K562 (cell line): ENCODE data around the gene IRF3. TPM values are rescaled to one million over a fixed set of nuclear protein-coding genes. Genes with fewer than 3 reads are reported as not detected.

Experiments used
- ARID1B ChIP-seq: fragments of 450-650 bp; IDR thresholded peaks from 2 replicates; pipeline ENCODE4 v1.6.1; 2016; ENCODE audit warnings: antibody characterized with exemption, mild to moderate bottlenecking, inconsistent platforms
- ATF6 ChIP-seq: sonication (generic); formaldehyde crosslinking; IDR thresholded peaks from 2 replicates; pipeline ENCODE4 v1.4.0; 2020; ENCODE audit warnings: mild to moderate bottlenecking, missing genetic modification reagents
- CBFA2T2 ChIP-seq: fragments of 450-650 bp; conservative IDR thresholded peaks from 2 replicates; pipeline ENCODE4 v1.6.1; 2017; ENCODE audit warnings: mild to moderate bottlenecking
- CBFA2T3 ChIP-seq: fragments of 450-650 bp; IDR thresholded peaks from 2 replicates; pipeline ENCODE4 v1.6.1; 2017
- CBX3 ChIP-seq, 2 experiments: IDR thresholded peaks; 1 replicate in 1 of 2; 2 replicates in 1 of 2; pipeline ENCODE4 v1.6.1; 2012; ENCODE audit warnings: inconsistent platforms in 2 of 2, low read length in 2 of 2, borderline replicate concordance in 1 of 2, control low read depth in 1 of 2
- CREBBP ChIP-seq: IDR thresholded peaks from one replicate; pipeline ENCODE4 v1.6.1; 2012; ENCODE audit warnings: low read depth, mild to moderate bottlenecking, control low read depth, inconsistent platforms, low read length
- EP300 ChIP-seq: IDR thresholded peaks from 2 replicates; pipeline ENCODE4 v1.6.1; 2012; ENCODE audit warnings: low read length, improper control_type of control experiment
- ETV5 ChIP-seq: sonication (generic); formaldehyde crosslinking; IDR thresholded peaks from 2 replicates; pipeline ENCODE4 v1.4.0; 2020; ENCODE audit warnings: low read depth, mild to moderate bottlenecking, missing genetic modification reagents
- GABPA ChIP-seq: fragments of 200-800 bp; sonication (Bioruptor generic); conservative IDR thresholded peaks from 2 replicates; pipeline ENCODE4 v1.6.1; 2016; ENCODE audit warnings: low read depth, missing genetic modification characterization, missing compliant biosample characterization
- HDAC3 ChIP-seq: fragments of 450-650 bp; IDR thresholded peaks from 2 replicates; pipeline ENCODE4 v1.6.1; 2018; ENCODE audit warnings: borderline replicate concordance, mild to moderate bottlenecking, moderate library complexity; ENCODE audit not compliant: partially characterized antibody
- MAFF ChIP-seq: IDR thresholded peaks from 2 replicates; pipeline ENCODE4 v1.6.1; 2012; ENCODE audit warnings: low read length, improper control_type of control experiment
- MAX ChIP-seq: sonication (generic); formaldehyde crosslinking; IDR thresholded peaks from 2 replicates; pipeline ENCODE4 v1.9.0; 2022; ENCODE audit warnings: mild to moderate bottlenecking, missing genetic modification reagents
- MEIS2 ChIP-seq: fragments of 450-650 bp; IDR thresholded peaks from 2 replicates; pipeline ENCODE4 v1.6.1; 2014; ENCODE audit warnings: mild to moderate bottlenecking; ENCODE audit not compliant: partially characterized antibody
- NFIC ChIP-seq: fragments of 450-650 bp; IDR thresholded peaks from 2 replicates; pipeline ENCODE4 v1.6.1; 2017; ENCODE audit warnings: mild to moderate bottlenecking, inconsistent platforms
- NFRKB ChIP-seq: fragments of 450-650 bp; IDR thresholded peaks from 2 replicates; pipeline ENCODE4 v1.6.1; 2016; ENCODE audit warnings: low read depth
- RERE ChIP-seq: sonication (generic); formaldehyde crosslinking; IDR thresholded peaks from 2 replicates; pipeline ENCODE4 v1.8.0; 2023; ENCODE audit warnings: missing genetic modification reagents, mild to moderate bottlenecking, borderline replicate concordance
- YY1 ChIP-seq, 3 experiments: IDR thresholded peaks; 2 replicates each; pipeline ENCODE4 v1.6.1; 2011; ENCODE audit warnings: low read length in 2 of 3, mild to moderate bottlenecking in 2 of 3, moderate library complexity in 2 of 3, borderline replicate concordance in 1 of 3, control low read depth in 1 of 3, low read depth in 1 of 3; ENCODE audit not compliant: insufficient read depth in 3 of 3, insufficient replicate concordance in 2 of 3, control insufficient read depth in 1 of 3, insufficient read length in 1 of 3; ENCODE audit errors: extremely low read depth in 1 of 3
- ZBED1 ChIP-seq: IDR thresholded peaks from 2 replicates; pipeline ENCODE4 v1.6.1; 2014
- ZNF175 ChIP-seq: fragments of 200-800 bp; sonication (Bioruptor generic); IDR thresholded peaks from 2 replicates; pipeline ENCODE4 v1.6.1; 2016; ENCODE audit warnings: low read depth, mild to moderate bottlenecking, missing genetic modification characterization, missing compliant biosample characterization
- ZNF224 ChIP-seq: sonication (generic); formaldehyde crosslinking; IDR thresholded peaks from 2 replicates; pipeline ENCODE4 v1.8.0; 2022; ENCODE audit warnings: mild to moderate bottlenecking, missing genetic modification reagents
- ZNF584 ChIP-seq: fragments of 200-800 bp; sonication (Bioruptor generic); IDR thresholded peaks from 2 replicates; pipeline ENCODE4 v1.6.1; 2016; ENCODE audit warnings: low read depth, mild to moderate bottlenecking, missing genetic modification characterization, missing compliant biosample characterization
- polyA plus RNA-seq, 8 experiments: library from polyadenylated mRNA; depleted of rRNA in 4 of 8; stranded (reverse) in 5 of 8; unstranded in 3 of 8; fragments of >200 nt; fragmentation: Nextera tagmentation in 2 of 8; fragmentation: Illumina TruSeq in 1 of 8; extraction: Ambion mirVana in 2 of 8; extraction: Trizol in 1 of 8; gene quantifications; 2 replicates each; pipeline versions ENCODE4 v1.2.1 to v1.2.3, GENCODE V29; 2011 to 2014; ENCODE audit warnings: inconsistent platforms in 1 of 8, missing spikeins in 1 of 8
- total RNA-seq, 7 experiments: library from RNA; depleted of rRNA in 6 of 7; stranded (reverse); fragments of >200 nt in 6 of 7; fragmentation: Illumina TruSeq in 2 of 7; extraction: Trizol in 2 of 7; gene quantifications; 2 replicates each; pipeline versions ENCODE4 v1.2.1 to v1.2.3, GENCODE V29; 2011 to 2021; ENCODE audit warnings: low replicate concordance in 1 of 7

The IRF3 gene
- total and polyA plus RNA-seq, 9 of the 15 experiments (the other 6 are each of a cell fraction or from before 2014, with no cell fraction given), result 7.5 to 145 (median 65.4) TPM

GRCh38 chr19:49710372-49710951 lies 44.8 kb upstream of the IRF3 start (continued):
- TF ChIP-seq RERE (CRISPR knock-in tag), result no peak
- peak; percentile 8; the same call in 1 of the 2 replicates for TF ChIP-seq EP300
- peak; percentile 43; the same call in 1 of the 2 replicates for TF ChIP-seq ARID1B
- TF ChIP-seq ZNF224 (CRISPR knock-in tag), result no peak
- TF ChIP-seq GABPA (tag), result no peak
- peak; percentile 57; the same call in 1 of the 2 replicates for TF ChIP-seq NFRKB
- TF ChIP-seq HDAC3, result no peak
- TF ChIP-seq CBFA2T2, result peak; percentile 4; the same call in 1 of the 2 replicates
- TF ChIP-seq CBFA2T3, result peak; percentile 34
- no peak for TF ChIP-seq ZBED1
- 0 out of 2 replicates have a peak, but pooled peaks have one; percentile 2 for TF ChIP-seq NFIC
- TF ChIP-seq ETV5 (CRISPR knock-in tag), result peak; percentile 35; the same call in 1 of the 2 replicates
- 0 out of 2 replicates have a peak, but pooled peaks have one; percentile 22 for TF ChIP-seq ZNF175
- 0 out of 2 replicates have a peak, but pooled peaks have one; percentile 43 for TF ChIP-seq ZNF584
- TF ChIP-seq CBX3 (IDR thresholded peaks at IDR 0.05; ENCODE audit: borderline replicate concordance in 1 of 2, low read length in 2 of 2), result 0 out of 3 replicates have a peak, but pooled peaks of 1 of the 2 experiments have one; percentile 38
- TF ChIP-seq MEIS2, result peak; percentile 34
- peak; percentile 70; the same call in 1 of the 2 replicates for TF ChIP-seq ATF6 (CRISPR knock-in tag)
- peak; percentile 13; the same call in 1 of the 2 replicates for TF ChIP-seq MAX (CRISPR knock-in tag)
- TF ChIP-seq CREBBP, result no peak
- TF ChIP-seq YY1 (IDR thresholded peaks at IDR 0.05; ENCODE audit: borderline replicate concordance in 1 of 3, control insufficient read depth in 1 of 3, extremely low read depth in 1 of 3, insufficient read depth in 3 of 3, insufficient read length in 1 of 3, insufficient replicate concordance in 2 of 3, low read depth in 1 of 3, low read length in 2 of 3), result peak; percentile 72 to 91 (median 82)
- TF ChIP-seq MAFF, result no peak
